ENCODE measurements around the gene PLEKHN1.

The PLEKHN1 gene

GRCh38 chr1:1021010-1021919 is 55.0 kb downstream of the PLEKHN1 start:
- Histone ChIP-seq H3K9me3 (ENCODE audit: control insufficient read depth, insufficient read depth, low read length) (no peaks in the 10 kb centered on the region), H3K36me3 (ENCODE audit: control insufficient read depth, insufficient read depth, low read length) (peaks cover 4% of the 10 kb centered on the region; the same call in 1 of the 2 replicates), H3K27ac (ENCODE audit: low read depth, low read length) (peak overlapping the region; percentile 8), H3K27me3 (ENCODE audit: control insufficient read depth, insufficient read depth, low read length) (no peaks in the 10 kb centered on the region; the same call in 1 of the 2 replicates), H3K4me3 (ENCODE audit: low read depth, low read length) (peak overlapping the region; percentile 72), H3K4me1 (ENCODE audit: control insufficient read depth, insufficient read depth, low read length) (peaks cover 44% of the 10 kb centered on the region), H3K9ac (ENCODE audit: low read depth, low read length) (no peak overlapping the region)

GRCh38 chr1:1021920-1022259 is 55.6 kb downstream of the PLEKHN1 start:
- Histone ChIP-seq H3K9ac (ENCODE audit: low read depth, low read length) (no peak overlapping the region), H3K4me1 (ENCODE audit: control insufficient read depth, insufficient read depth, low read length) (peaks cover 50% of the 10 kb centered on the region)

GRCh38 chr1:1022302-1023009 is 56.2 kb downstream of the PLEKHN1 start:
- Histone ChIP-seq H3K9me3 (ENCODE audit: control insufficient read depth, insufficient read depth, low read length) (no peaks in the 10 kb centered on the region), H3K27me3 (ENCODE audit: control insufficient read depth, insufficient read depth, low read length) (no peaks in the 10 kb centered on the region; the same call in 1 of the 2 replicates), H3K9ac (ENCODE audit: low read depth, low read length) (no peak overlapping the region), H3K27ac (ENCODE audit: low read depth, low read length) (no peak overlapping the region), H3K36me3 (ENCODE audit: control insufficient read depth, insufficient read depth, low read length) (peaks cover 6% of the 10 kb centered on the region; the same call in 1 of the 2 replicates), H3K4me1 (ENCODE audit: control insufficient read depth, insufficient read depth, low read length) (peaks cover 52% of the 10 kb centered on the region), H3K4me3 (ENCODE audit: low read depth, low read length) (no peak overlapping the region)

More at GRCh38 chr1:1021920-1022259, 55.6 kb downstream of the PLEKHN1 start:
- H3K36me3 ChIP-seq (ENCODE audit: control insufficient read depth, insufficient read depth, low read length), result peaks cover 4% of the 10 kb centered on the region; the same call in 1 of the 2 replicates
- no peak overlapping the region; the same call in 1 of the 2 replicates for H3K4me3 ChIP-seq (ENCODE audit: low read depth, low read length)
- no peaks in the 10 kb centered on the region for H3K9me3 ChIP-seq (ENCODE audit: control insufficient read depth, insufficient read depth, low read length)
- H3K27me3 ChIP-seq (ENCODE audit: control insufficient read depth, insufficient read depth, low read length), result no peaks in the 10 kb centered on the region; the same call in 1 of the 2 replicates
- peak overlapping the region; percentile 8 for H3K27ac ChIP-seq (ENCODE audit: low read depth, low read length)

GRCh38 chr1:1023700-1024099 is 57.4 kb downstream of the PLEKHN1 start:
- Histone ChIP-seq H3K9ac (ENCODE audit: low read depth, low read length) (no peak overlapping the region), H3K9me3 (ENCODE audit: control insufficient read depth, insufficient read depth, low read length) (no peaks in the 10 kb centered on the region), H3K27me3 (ENCODE audit: control insufficient read depth, insufficient read depth, low read length) (no peaks in the 10 kb centered on the region; the same call in 1 of the 2 replicates), H3K36me3 (ENCODE audit: control insufficient read depth, insufficient read depth, low read length) (peaks cover 8% of the 10 kb centered on the region; the same call in 1 of the 2 replicates), H3K27ac (ENCODE audit: low read depth, low read length) (no peak overlapping the region), H3K4me1 (ENCODE audit: control insufficient read depth, insufficient read depth, low read length) (peaks cover 52% of the 10 kb centered on the region), H3K4me3 (ENCODE audit: low read depth, low read length) (no peak overlapping the region)

GRCh38 chr1:1024149-1024770 is 58.0 kb downstream of the PLEKHN1 start:
- H3K9ac ChIP-seq (ENCODE audit: low read depth, low read length), result no peak overlapping the region
- peak overlapping the region; percentile 64 for H3K27ac ChIP-seq (ENCODE audit: low read depth, low read length)
- H3K9me3 ChIP-seq (ENCODE audit: control insufficient read depth, insufficient read depth, low read length), result no peaks in the 10 kb centered on the region
- peaks cover 8% of the 10 kb centered on the region; the same call in 1 of the 2 replicates for H3K36me3 ChIP-seq (ENCODE audit: control insufficient read depth, insufficient read depth, low read length)
- no peak overlapping the region for H3K4me3 ChIP-seq (ENCODE audit: low read depth, low read length)
- peaks cover 52% of the 10 kb centered on the region for H3K4me1 ChIP-seq (ENCODE audit: control insufficient read depth, insufficient read depth, low read length)
- H3K27me3 ChIP-seq (ENCODE audit: control insufficient read depth, insufficient read depth, low read length), result no peaks in the 10 kb centered on the region; the same call in 1 of the 2 replicates

GRCh38 chr1:1024771-1025699 is 58.8 kb downstream of the PLEKHN1 start:
- H3K9ac ChIP-seq (ENCODE audit: low read depth, low read length), result peak overlapping the region; percentile 17; the same call in 1 of the 2 replicates
- peak overlapping the region; percentile 24; the same call in 1 of the 2 replicates for H3K4me3 ChIP-seq (ENCODE audit: low read depth, low read length)
- no peaks in the 10 kb centered on the region; the same call in none of the 2 replicates for H3K27me3 ChIP-seq (ENCODE audit: control insufficient read depth, insufficient read depth, low read length)
- H3K27ac ChIP-seq (ENCODE audit: low read depth, low read length), result peak overlapping the region; percentile 80
- no peaks in the 10 kb centered on the region for H3K9me3 ChIP-seq (ENCODE audit: control insufficient read depth, insufficient read depth, low read length)
- H3K4me1 ChIP-seq (ENCODE audit: control insufficient read depth, insufficient read depth, low read length), result peaks cover 52% of the 10 kb centered on the region
- peaks cover 8% of the 10 kb centered on the region; the same call in 1 of the 2 replicates for H3K36me3 ChIP-seq (ENCODE audit: control insufficient read depth, insufficient read depth, low read length)

All from HUES48 (cell line).